GM12878 (cell line): ENCODE data around the gene CFAP65. TPM values are rescaled to one million over a fixed set of nuclear protein-coding genes. Genes with fewer than 3 reads are reported as not detected.

ENCODE experiments used
- ATAC-seq: fragments of 200-7000 bp; cut with Tn5 transposase; 3 replicates; pipeline ENCODE4 v1.9.1; 2020; ENCODE audit warnings: mild to moderate bottlenecking, moderate library complexity
- BruUV-seq: library from RNA; stranded (reverse); fragments of 400-500 nt; replicated peaks from 2 replicates; lab custom pipeline; 2021; lab: Mats Ljungman, UMichigan
- CTCF ChIA-PET: fragments of 300-600 bp; sonication (Branson Sonifier 250); formaldehyde crosslinking; extraction: SDS; loops from one replicate; lab custom pipeline; 2021; ENCODE audit warnings: inconsistent platforms; lab: Yijun Ruan, JAX
- POLR2A ChIA-PET: fragments of 350-600 bp; formaldehyde crosslinking; extraction: SDS; loops from one replicate; lab custom pipeline; 2021; ENCODE audit warnings: inconsistent platforms; lab: Charles Lee
- RAD21 ChIA-PET: fragments of 300-600 bp; sonication (Branson Sonifier 250); formaldehyde crosslinking; loops from one replicate; lab custom pipeline; 2023; ENCODE audit warnings: antibody characterized with exemption; ENCODE audit not compliant: unreplicated experiment; lab: Charles Lee
- SMC1A ChIA-PET: fragments of 300-600 bp; sonication (Branson Sonifier 250); formaldehyde crosslinking; loops from one replicate; lab custom pipeline; 2023; ENCODE audit not compliant: unreplicated experiment, uncharacterized antibody; lab: Charles Lee
- DNase-seq: peaks from one replicate; pipeline ENCODE4 v3.0.0-alpha.2; 2011; ENCODE audit warnings: low read depth, low spot score
- FAIRE-seq: peaks from 3 replicates; lab custom pipeline; 2011; peaks lifted over from hg19 to GRCh38; lab: Jason Lieb, UNC
- H2AFZ ChIP-seq: 2 replicates; pipeline ENCODE4 v1.6.0; 2011; ENCODE audit warnings: low read depth, low read length, control low read depth; ENCODE audit not compliant: control insufficient read depth
- H3K27ac ChIP-seq: 2 replicates; pipeline ENCODE4 v1.5.1; 2011; ENCODE audit warnings: control low read depth; ENCODE audit not compliant: control insufficient read depth, insufficient read depth
- H3K27me3 ChIP-seq, 2 experiments: replicated peaks in 1 of 2; 2 replicates each; pipeline versions ENCODE4 v1.6.0 to v1.6.1; 2011; ENCODE audit warnings: low read length in 1 of 2; ENCODE audit not compliant: control insufficient read depth in 2 of 2, insufficient read depth in 2 of 2
- H3K36me3 ChIP-seq, 2 experiments: 2 replicates each; pipeline ENCODE4 v1.5.1; 2011; ENCODE audit warnings: low read length in 1 of 2; ENCODE audit not compliant: control insufficient read depth in 2 of 2, insufficient read depth in 2 of 2
- H3K4me1 ChIP-seq: 2 replicates; pipeline ENCODE4 v1.6.1; 2011; ENCODE audit warnings: mild to moderate bottlenecking, low read length, moderate library complexity, mixed read lengths; ENCODE audit not compliant: control insufficient read depth, insufficient read depth
- H3K4me2 ChIP-seq: 2 replicates; pipeline ENCODE4 v1.6.0; 2011; ENCODE audit warnings: control low read depth; ENCODE audit not compliant: control insufficient read depth, insufficient read depth
- H3K4me3 ChIP-seq: fragments of 200-600 bp; sonication (generic); 2 replicates; pipeline ENCODE4 v1.5.1; 2016
- H3K79me2 ChIP-seq: 2 replicates; pipeline ENCODE4 v1.6.0; 2011; ENCODE audit warnings: low read length; ENCODE audit not compliant: control insufficient read depth, insufficient read depth
- H3K9ac ChIP-seq: 2 replicates; pipeline ENCODE4 v1.8.0; 2011; ENCODE audit warnings: low read length, control low read depth, mixed read lengths; ENCODE audit not compliant: control insufficient read depth, insufficient read depth
- H3K9me3 ChIP-seq: replicated peaks from 3 replicates; pipeline ENCODE4 v1.5.1; 2011; ENCODE audit warnings: mild to moderate bottlenecking, low read length; ENCODE audit not compliant: control insufficient read depth, insufficient read depth
- H4K20me1 ChIP-seq: 2 replicates; pipeline ENCODE4 v1.6.0; 2011; ENCODE audit not compliant: control insufficient read depth, insufficient read depth
- CHD1 ChIP-seq: IDR thresholded peaks from 2 replicates; pipeline ENCODE4 v1.6.1; 2012; ENCODE audit warnings: low read depth, low read length, improper control_type of control experiment
- EZH2 ChIP-seq: IDR thresholded peaks from 2 replicates; pipeline ENCODE4 v1.6.1; 2012; ENCODE audit warnings: low read depth, mild to moderate bottlenecking, control low read depth, inconsistent platforms, low read length, borderline replicate concordance; ENCODE audit not compliant: control insufficient read depth
- FOXM1 ChIP-seq: IDR thresholded peaks from 2 replicates; pipeline ENCODE4 v1.6.1; 2012; ENCODE audit warnings: low read depth, mild to moderate bottlenecking, inconsistent platforms, low read length, moderate library complexity
- KLF5 ChIP-seq: fragments of 450-650 bp; IDR thresholded peaks from 2 replicates; pipeline ENCODE4 v1.6.1; 2014; ENCODE audit warnings: mild to moderate bottlenecking; ENCODE audit not compliant: partially characterized antibody
- MTA3 ChIP-seq: IDR thresholded peaks from 2 replicates; pipeline ENCODE4 v1.6.1; 2012; ENCODE audit warnings: low read length, inconsistent platforms, borderline replicate concordance
- MYB ChIP-seq: fragments of 150-350 bp; IDR thresholded peaks from 2 replicates; pipeline ENCODE4 v1.6.1; 2014; ENCODE audit warnings: mild to moderate bottlenecking, low read depth, low read length, borderline replicate concordance
- MYC ChIP-seq: IDR thresholded peaks from 2 replicates; pipeline ENCODE4 v1.6.1; 2011; ENCODE audit warnings: mild to moderate bottlenecking, low read length, moderate library complexity, inconsistent platforms; ENCODE audit not compliant: insufficient read depth, insufficient replicate concordance, insufficient read length, severe bottlenecking
- NFYA ChIP-seq: IDR thresholded peaks from 2 replicates; pipeline ENCODE4 v1.6.1; 2011; ENCODE audit warnings: low read depth, mild to moderate bottlenecking, low read length, improper control_type of control experiment, borderline replicate concordance
- RAD21 ChIP-seq: IDR thresholded peaks from 2 replicates; pipeline ENCODE4 v1.6.1; 2011; ENCODE audit warnings: mild to moderate bottlenecking, low read depth, low read length, moderate library complexity; ENCODE audit not compliant: insufficient read depth
- RFX5 ChIP-seq: IDR thresholded peaks from 2 replicates; pipeline ENCODE4 v1.6.1; 2011; ENCODE audit warnings: low read depth, low read length, improper control_type of control experiment
- TAF1 ChIP-seq: IDR thresholded peaks from 2 replicates; pipeline ENCODE4 v1.6.1; 2011; ENCODE audit warnings: mild to moderate bottlenecking, low read depth, low read length, borderline replicate concordance
- ZBTB40 ChIP-seq: fragments of 450-650 bp; IDR thresholded peaks from 2 replicates; pipeline ENCODE4 v1.6.1; 2016; ENCODE audit warnings: mild to moderate bottlenecking, moderate library complexity, borderline replicate concordance
- WGBS: methylation state at CpG from one replicate; pipeline ENCODE4 v1.1.6; 2016; ENCODE audit warnings: low lambda C conversion rate; ENCODE audit not compliant: insufficient replicate concordance, insufficient coverage; ENCODE audit errors: missing lambda C conversion rate; 5-methylcytosine and 5-hydroxymethylcytosine counted together
- in situ Hi-C: fragments of 300-500 bp; cut with MboI; formaldehyde crosslinking; loops from 9 replicates; pipeline ENCODE4 v1.14.3; 2018; ENCODE audit warnings: mixed read lengths
- intact Hi-C: fragments of 100-400 bp; cut with micrococcal nuclease; formaldehyde crosslinking; loops from one replicate; pipeline ENCODE4 v1.14.2; 2022; ENCODE audit not compliant: unreplicated experiment
- polyA plus RNA-seq, 11 experiments: library from polyadenylated mRNA; depleted of rRNA in 4 of 11; unstranded in 6 of 11; stranded (reverse) in 5 of 11; fragments of >200 nt; fragmentation: Nextera tagmentation in 4 of 11; fragmentation: Illumina TruSeq in 1 of 11; extraction: Ambion mirVana in 4 of 11; extraction: Trizol in 1 of 11; gene quantifications; 1 replicate in 1 of 11; 2 replicates in 10 of 11; pipeline versions ENCODE4 v1.2.1 to v1.2.3, GENCODE V29; 2011 to 2016; ENCODE audit warnings: inconsistent platforms in 2 of 11, missing spikeins in 2 of 11, low read depth in 1 of 11
- total RNA-seq, 4 experiments: library from RNA; depleted of rRNA in 3 of 4; stranded (reverse); fragments of >200 nt in 3 of 4; fragmentation: Illumina TruSeq in 1 of 4; extraction: Trizol in 1 of 4; gene quantifications; 2 replicates each; pipeline versions ENCODE4 v1.2.1 to v1.2.3, GENCODE V29; 2013 to 2021

Gene CFAP65
- total and polyA plus RNA-seq, 10 of the 15 experiments (the other 5 are each of a cell fraction or from before 2014, with no cell fraction given) = not detected

GRCh38 chr2:219028141-219028540, 13.2 kb downstream of the CFAP65 start:
- Histone ChIP-seq H4K20me1 (no peaks in the 10 kb centered on the region), H3K4me2 (no peak overlapping the region), H3K4me3 (no peak overlapping the region), H3K27me3 (peaks cover 0 to 1% of the 10 kb centered on the region in 2 experiments; a peak in 2 of 4 replicates), H2AFZ (no peak overlapping the region), H3K9ac (no peak overlapping the region), H3K9me3 (no peaks in the 10 kb centered on the region), H3K36me3 (no peaks in the 10 kb centered on the region), H3K79me2 (no peaks in the 10 kb centered on the region), H3K4me1 (no peaks in the 10 kb centered on the region), H3K27ac (no peak overlapping the region)
- ChIA-PET SMC1A (interaction anchor here (0.6 to 2.5 kb wide), 4 partner anchors 23 to 717 kb away, joined by 3 to 13 read pairs (median 4); no protein-coding TSS in a partner anchor), POLR2A (no interaction called here), CTCF (interaction anchor here (0.5 to 6.6 kb wide), 7 partner anchors 9 to 227 kb away, joined by 3 to 100 read pairs (median 4); no protein-coding TSS in a partner anchor), RAD21 (interaction anchor here (1.0 kb wide), 1 partner anchor 126 kb away, joined by 4 read pairs; no protein-coding TSS in a partner anchor)
- intact Hi-C loops = no loop called here
- BruUV-seq = no TSS peak
- ATAC-seq (no peak), DNase-seq (no peak), FAIRE-seq (no peak)
- TF ChIP-seq CHD1 (no peak), MYC (no peak), TAF1 (no peak), ZBTB40 (no peak), NFYA (no peak), RAD21 (no peak), MTA3 (no peak), KLF5 (no peak), MYB (no peak), RFX5 (no peak), EZH2 (no peak), FOXM1 (no peak)
- 55% methylated on average over 5 of the region's 5 CpGs for WGBS
- in situ Hi-C loops = no loop called here
